ENCODE measurements around the gene GABRB1.
"Not testable (repeated sequence)": the region's sequence is repeated elsewhere in the genome, so short reads cannot be mapped to it uniquely, and the experiment has no call there.

The GABRB1 gene

DNA sequence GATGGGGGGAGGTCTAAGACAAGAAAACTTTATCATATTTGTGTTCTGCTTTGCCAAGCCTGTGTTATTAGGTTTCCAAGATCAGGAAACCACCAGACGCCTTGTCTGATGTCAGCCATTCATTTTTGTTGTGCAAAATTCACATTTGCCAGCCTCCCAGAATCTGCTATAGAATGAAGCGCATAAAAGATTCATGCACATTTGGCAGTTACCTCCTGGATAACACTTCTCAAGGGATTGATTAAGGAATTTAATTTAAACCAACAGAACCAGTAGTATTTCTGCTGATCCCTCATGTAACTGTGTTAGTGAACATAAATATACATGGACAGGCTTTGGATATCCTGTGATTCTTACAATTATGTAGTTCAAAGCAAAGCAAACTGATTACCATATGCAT is 244.2 kb downstream of the GABRB1 start:
- H3K79me2 ChIP-seq (ENCODE audit: low read length) = no peaks in the 10 kb centered on the region
- H3K4me2 ChIP-seq (ENCODE audit: low read depth, low read length) = no peak overlapping the region
- DNase-seq = no peak
- no peaks in the 10 kb centered on the region for H4K20me1 ChIP-seq (ENCODE audit: insufficient read depth, low read length)
- H3K4me3 ChIP-seq (ENCODE audit: low read length) = no peak overlapping the region
- no peak overlapping the region for H3K9ac ChIP-seq (ENCODE audit: low read length)
- no peak for TF ChIP-seq EZH2phosphoT487 (IDR thresholded peaks at IDR 0.05; ENCODE audit: low read length)
- no peaks in the 10 kb centered on the region for H3K9me2 ChIP-seq (replicated peaks; ENCODE audit: insufficient read depth, low read length)
- H3F3A ChIP-seq (ENCODE audit: insufficient read depth, low read length) = no peaks in the 10 kb centered on the region
- no peak overlapping the region for H2AFZ ChIP-seq (ENCODE audit: low read length)
- H3K4me1 ChIP-seq (ENCODE audit: low read length) = no peaks in the 10 kb centered on the region
- H3K27ac ChIP-seq (ENCODE audit: low read length) = no peak overlapping the region
- no peaks in the 10 kb centered on the region for H3K27me3 ChIP-seq (replicated peaks; ENCODE audit: insufficient read depth, low read length)
- no peaks in the 10 kb centered on the region for H3K36me3 ChIP-seq (replicated peaks; ENCODE audit: insufficient read depth, low read length)
- no peaks in the 10 kb centered on the region for H3K9me3 ChIP-seq (replicated peaks; ENCODE audit: insufficient read depth, low read length)

DNA sequence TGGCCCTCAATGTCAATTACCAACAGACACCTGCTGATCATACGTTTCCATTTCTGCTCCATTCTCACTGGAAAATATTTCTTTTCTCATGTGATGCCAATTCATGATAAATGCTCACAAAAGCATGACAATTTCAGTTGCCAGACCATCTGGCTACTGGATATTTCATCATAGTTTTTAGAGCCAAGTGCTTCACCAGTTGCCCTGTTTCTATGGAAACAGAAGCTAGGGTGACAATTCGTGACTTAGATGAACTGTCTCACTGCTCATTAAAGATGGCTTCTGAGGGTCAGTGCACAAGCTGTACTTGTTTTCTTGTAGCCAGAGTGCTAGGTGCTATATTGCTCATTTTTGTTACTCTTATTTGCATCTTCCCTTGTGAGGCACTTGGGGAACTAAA is 247.3 kb downstream of the GABRB1 start:
- H3K4me2 ChIP-seq (ENCODE audit: low read depth, low read length) = no peak overlapping the region
- H3K27ac ChIP-seq (ENCODE audit: low read length) = no peak overlapping the region
- H3K4me3 ChIP-seq (ENCODE audit: low read length) = no peak overlapping the region
- TF ChIP-seq EZH2 (optimal IDR thresholded peaks at IDR 0.05; ENCODE audit: low read depth, low read length) (no peak), EZH2phosphoT487 (IDR thresholded peaks at IDR 0.05; ENCODE audit: low read length) (no peak)
- TF ChIP-seq, protein P1, sequence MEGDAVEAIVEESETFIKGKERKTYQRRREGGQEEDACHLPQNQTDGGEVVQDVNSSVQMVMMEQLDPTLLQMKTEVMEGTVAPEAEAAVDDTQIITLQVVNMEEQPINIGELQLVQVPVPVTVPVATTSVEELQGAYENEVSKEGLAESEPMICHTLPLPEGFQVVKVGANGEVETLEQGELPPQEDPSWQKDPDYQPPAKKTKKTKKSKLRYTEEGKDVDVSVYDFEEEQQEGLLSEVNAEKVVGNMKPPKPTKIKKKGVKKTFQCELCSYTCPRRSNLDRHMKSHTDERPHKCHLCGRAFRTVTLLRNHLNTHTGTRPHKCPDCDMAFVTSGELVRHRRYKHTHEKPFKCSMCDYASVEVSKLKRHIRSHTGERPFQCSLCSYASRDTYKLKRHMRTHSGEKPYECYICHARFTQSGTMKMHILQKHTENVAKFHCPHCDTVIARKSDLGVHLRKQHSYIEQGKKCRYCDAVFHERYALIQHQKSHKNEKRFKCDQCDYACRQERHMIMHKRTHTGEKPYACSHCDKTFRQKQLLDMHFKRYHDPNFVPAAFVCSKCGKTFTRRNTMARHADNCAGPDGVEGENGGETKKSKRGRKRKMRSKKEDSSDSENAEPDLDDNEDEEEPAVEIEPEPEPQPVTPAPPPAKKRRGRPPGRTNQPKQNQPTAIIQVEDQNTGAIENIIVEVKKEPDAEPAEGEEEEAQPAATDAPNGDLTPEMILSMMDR (IDR thresholded peaks at IDR 0.05; ENCODE audit: low read length) = no peak
- no peaks in the 10 kb centered on the region for H3K4me1 ChIP-seq (ENCODE audit: low read length)
- H3K36me3 ChIP-seq (replicated peaks; ENCODE audit: insufficient read depth, low read length) = no peaks in the 10 kb centered on the region
- H3F3A ChIP-seq (ENCODE audit: insufficient read depth, low read length) = no peaks in the 10 kb centered on the region
- H3K9ac ChIP-seq (ENCODE audit: low read length) = no peak overlapping the region
- H3K9me3 ChIP-seq (replicated peaks; ENCODE audit: insufficient read depth, low read length) = no peaks in the 10 kb centered on the region
- H3K9me2 ChIP-seq (replicated peaks; ENCODE audit: insufficient read depth, low read length) = no peaks in the 10 kb centered on the region
- DNase-seq = no peak
- H4K20me1 ChIP-seq (ENCODE audit: insufficient read depth, low read length) = no peaks in the 10 kb centered on the region
- no peaks in the 10 kb centered on the region for H3K79me2 ChIP-seq (ENCODE audit: low read length)
- no peaks in the 10 kb centered on the region for H3K27me3 ChIP-seq (replicated peaks; ENCODE audit: insufficient read depth, low read length)
- H2AFZ ChIP-seq (ENCODE audit: low read length) = no peak overlapping the region

DNA sequence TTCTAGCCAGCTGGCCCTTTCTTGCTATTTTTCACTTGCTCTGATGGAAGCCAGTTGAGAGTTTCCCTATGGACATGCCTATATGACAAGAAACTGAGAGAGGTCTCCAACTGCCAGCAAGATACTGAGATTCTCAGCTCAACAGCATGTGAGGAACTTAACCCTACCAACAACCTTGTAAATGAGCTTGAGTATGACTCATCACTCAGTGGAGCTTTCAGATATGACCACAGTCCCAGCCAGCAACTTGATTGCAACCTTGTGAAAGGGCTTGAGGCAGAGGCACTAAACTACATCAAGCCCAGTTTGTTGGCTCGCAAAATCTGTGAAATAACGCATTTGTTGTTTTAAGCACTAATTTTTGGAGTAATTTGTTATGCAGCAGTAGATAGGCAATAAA is 256.4 kb downstream of the GABRB1 start:
- no peaks in the 10 kb centered on the region for H3K9me3 ChIP-seq (replicated peaks; ENCODE audit: insufficient read depth, low read length)
- no peak overlapping the region for H3K27ac ChIP-seq (ENCODE audit: low read length)
- no peaks in the 10 kb centered on the region for H3K36me3 ChIP-seq (replicated peaks; ENCODE audit: insufficient read depth, low read length)
- no peaks in the 10 kb centered on the region for H3K79me2 ChIP-seq (ENCODE audit: low read length)
- no peak overlapping the region for H3K4me3 ChIP-seq (ENCODE audit: low read length)
- H3K9me2 ChIP-seq (replicated peaks; ENCODE audit: insufficient read depth, low read length) = no peaks in the 10 kb centered on the region
- no peak overlapping the region for H3K9ac ChIP-seq (ENCODE audit: low read length)
- no peaks in the 10 kb centered on the region for H3K27me3 ChIP-seq (replicated peaks; ENCODE audit: insufficient read depth, low read length)
- DNase-seq = peak; percentile 26
- no peaks in the 10 kb centered on the region for H3K4me1 ChIP-seq (ENCODE audit: low read length)
- no peaks in the 10 kb centered on the region for H3F3A ChIP-seq (ENCODE audit: insufficient read depth, low read length)
- H2AFZ ChIP-seq (ENCODE audit: low read length) = no peak overlapping the region
- H3K4me2 ChIP-seq (ENCODE audit: low read depth, low read length) = no peak overlapping the region
- TF ChIP-seq, protein P1 (IDR thresholded peaks at IDR 0.05; ENCODE audit: low read length) = no peak
- TF ChIP-seq EZH2phosphoT487 (IDR thresholded peaks at IDR 0.05; ENCODE audit: low read length) (no peak), EZH2 (optimal IDR thresholded peaks at IDR 0.05; ENCODE audit: low read depth, low read length) (no peak)
- no peaks in the 10 kb centered on the region for H4K20me1 ChIP-seq (ENCODE audit: insufficient read depth, low read length)

DNA sequence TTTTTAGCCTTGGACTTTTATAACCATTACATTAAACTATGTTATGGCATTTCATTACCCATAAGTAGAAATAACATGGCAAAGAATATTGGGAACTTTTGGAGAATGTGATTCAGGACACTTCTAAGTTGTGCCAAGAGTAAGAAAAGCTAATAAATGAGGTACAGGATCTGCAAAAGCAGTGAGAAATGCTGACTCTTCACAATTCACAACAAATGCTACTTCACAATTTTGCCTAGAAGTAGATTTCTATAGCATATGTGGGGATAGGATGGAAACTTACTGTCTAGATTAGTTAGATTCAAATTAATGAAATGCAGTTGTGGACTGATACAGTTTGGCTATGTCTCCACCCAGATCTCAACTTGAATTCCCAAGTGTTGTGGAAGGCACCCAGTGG is 258.4 kb downstream of the GABRB1 start:
- Histone ChIP-seq H3K4me1 (ENCODE audit: low read length) (no peaks in the 10 kb centered on the region), H2AFZ (ENCODE audit: low read length) (no peak overlapping the region), H3K36me3 (replicated peaks; ENCODE audit: insufficient read depth, low read length) (no peaks in the 10 kb centered on the region), H3K27ac (ENCODE audit: low read length) (no peak overlapping the region), H4K20me1 (ENCODE audit: insufficient read depth, low read length) (no peaks in the 10 kb centered on the region), H3K4me3 (ENCODE audit: low read length) (no peak overlapping the region), H3K9ac (ENCODE audit: low read length) (no peak overlapping the region), H3K9me2 (replicated peaks; ENCODE audit: insufficient read depth, low read length) (no peaks in the 10 kb centered on the region), H3K27me3 (replicated peaks; ENCODE audit: insufficient read depth, low read length) (no peaks in the 10 kb centered on the region), H3K9me3 (replicated peaks; ENCODE audit: insufficient read depth, low read length) (no peaks in the 10 kb centered on the region), H3K79me2 (ENCODE audit: low read length) (no peaks in the 10 kb centered on the region), H3F3A (ENCODE audit: insufficient read depth, low read length) (no peaks in the 10 kb centered on the region), H3K4me2 (ENCODE audit: low read depth, low read length) (no peak overlapping the region)
- DNase-seq = no peak
- TF ChIP-seq EZH2 (optimal IDR thresholded peaks at IDR 0.05; ENCODE audit: low read depth, low read length) (no peak), EZH2phosphoT487 (IDR thresholded peaks at IDR 0.05; ENCODE audit: low read length) (no peak)
- TF ChIP-seq, protein P1 (IDR thresholded peaks at IDR 0.05; ENCODE audit: low read length) = no peak

DNA sequence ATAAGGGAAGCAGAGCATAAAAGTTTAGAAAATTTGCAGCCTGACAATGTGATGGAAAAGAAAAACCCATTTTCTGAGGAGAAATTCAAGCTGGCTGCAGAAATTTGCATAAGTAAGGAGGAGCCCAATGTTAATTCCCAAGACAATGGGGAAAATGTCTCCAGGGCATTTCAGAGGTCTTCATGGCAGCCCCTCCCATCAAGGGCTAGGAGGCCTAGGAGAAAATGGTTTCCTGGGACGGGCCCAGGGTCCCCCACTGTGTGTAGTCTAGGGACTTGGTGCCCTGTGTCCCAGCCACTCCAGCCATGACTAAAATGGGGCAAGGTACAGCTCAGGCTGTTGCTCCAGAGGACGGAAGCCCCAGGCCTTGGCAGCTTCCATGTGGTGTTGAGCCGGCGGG is 259.5 kb downstream of the GABRB1 start:
- not testable (repeated sequence) for H3K4me2 ChIP-seq (ENCODE audit: low read depth, low read length); H3K4me1 ChIP-seq (ENCODE audit: low read length); H3K4me3 ChIP-seq (ENCODE audit: low read length); DNase-seq; H3K27me3 ChIP-seq (replicated peaks; ENCODE audit: insufficient read depth, low read length); H3K9me3 ChIP-seq (replicated peaks; ENCODE audit: insufficient read depth, low read length); H4K20me1 ChIP-seq (ENCODE audit: insufficient read depth, low read length); H3K79me2 ChIP-seq (ENCODE audit: low read length); H3K27ac ChIP-seq (ENCODE audit: low read length); H3F3A ChIP-seq (ENCODE audit: insufficient read depth, low read length); H3K9me2 ChIP-seq (replicated peaks; ENCODE audit: insufficient read depth, low read length); H3K9ac ChIP-seq (ENCODE audit: low read length); H2AFZ ChIP-seq (ENCODE audit: low read length); H3K36me3 ChIP-seq (replicated peaks; ENCODE audit: insufficient read depth, low read length)
